ENCODE results near the gene ZNF586.

The ZNF586 gene

DNA sequence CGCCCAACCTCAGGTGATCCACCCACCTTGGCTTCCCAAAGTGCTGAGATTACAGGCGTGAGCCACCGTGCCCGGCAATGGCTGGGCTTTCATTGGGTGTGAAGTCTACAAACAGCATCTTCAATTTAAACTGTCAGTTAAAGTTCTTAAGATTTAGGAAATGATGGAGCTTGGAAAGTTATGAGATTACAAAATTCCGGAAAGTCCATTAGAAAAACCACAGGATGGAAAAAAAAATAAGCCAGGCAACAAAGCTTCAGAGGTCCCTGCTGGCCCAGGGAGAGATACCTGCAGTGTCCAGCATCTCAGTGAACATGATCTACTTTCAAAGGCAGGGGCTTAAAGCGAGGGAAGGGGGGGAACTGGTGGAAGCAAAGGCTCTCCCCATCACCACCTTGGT is 56.0 kb downstream of the ZNF586 start:
- no peak for DNase-seq

DNA sequence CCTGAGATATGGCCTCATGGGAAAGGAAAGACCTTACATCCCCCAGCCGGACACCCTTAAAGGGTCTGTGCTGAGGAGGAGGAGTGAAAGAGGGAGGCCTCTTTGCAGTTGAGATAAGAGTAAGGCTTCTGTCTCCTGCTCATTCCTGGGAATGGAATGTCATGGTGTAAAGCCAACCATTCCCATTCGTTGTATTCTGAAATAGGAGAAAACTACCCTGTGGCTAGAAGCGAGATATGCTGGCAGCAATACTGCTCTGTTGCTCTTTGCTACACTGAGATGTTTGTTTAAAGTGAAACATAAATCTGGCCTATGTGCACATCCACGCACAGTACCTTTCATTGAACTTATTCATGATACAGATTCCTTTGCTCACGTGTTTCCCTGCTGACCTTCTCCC is 59.8 kb downstream of the ZNF586 start:
- no peak for DNase-seq

DNA sequence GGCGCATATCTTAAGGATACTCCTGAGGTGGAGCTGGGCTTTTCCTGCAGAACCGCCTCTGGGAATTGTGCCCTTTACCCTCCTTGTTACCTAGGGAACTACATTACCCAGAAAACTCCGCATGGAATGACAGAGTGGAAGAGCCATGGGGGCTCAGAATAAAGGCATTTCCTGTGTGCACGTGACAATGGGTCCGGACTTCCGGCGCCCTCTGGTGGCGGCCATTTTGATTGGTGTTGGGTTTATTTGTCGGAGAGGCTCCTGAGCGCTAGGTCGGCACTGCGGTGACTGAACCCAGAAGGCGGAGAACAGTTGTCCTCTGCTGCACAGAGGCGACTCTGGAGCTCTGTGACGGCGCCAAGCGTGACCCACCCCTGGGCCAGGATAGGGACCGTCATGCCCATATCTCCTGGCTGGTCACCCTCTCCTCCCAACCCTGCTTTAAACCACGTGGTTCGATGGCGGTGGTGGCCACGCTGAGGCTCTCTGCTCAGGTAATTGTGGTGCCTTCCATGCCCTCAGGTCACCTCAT is 60.7 kb downstream of the ZNF586 start, which contains the start of gene ZNF587B:
ZNF587B (plus strand) TSS at position 229 of the 532 bp plus-strand sequence; CDS start at position 459, 230 bp downstream.
- DNase-seq, result no peak
